ENCODE results near the gene GET4. TPM values are rescaled to one million over a fixed set of nuclear protein-coding genes. Genes with fewer than 3 reads are reported as not detected.

GET4 gene
- total RNA-seq, 1 donor from 2014 or later = 44.5 TPM

GRCh38 chr7:885261-885892 lies 9.0 kb downstream of the GET4 start:
- Histone ChIP-seq H3K36me3 (ENCODE audit: control insufficient read depth, insufficient read depth, low read length) (peaks cover 31% of the 10 kb centered on the region), H3K4me3 (ENCODE audit: low read depth, low read length) (no peak overlapping the region), H3K27me3 (ENCODE audit: control insufficient read depth, insufficient read depth, low read length) (no peaks in the 10 kb centered on the region)
- no peak for TF ChIP-seq CTCF (IDR thresholded peaks at IDR 0.05; ENCODE audit: insufficient read depth, low read length, severe bottlenecking)
- DNase-seq (ENCODE audit: low read depth) = no peak
- FAIRE-seq = no peak

GRCh38 chr7:885893-886625 lies 9.7 kb downstream of the GET4 start:
- no peaks in the 10 kb centered on the region for H3K27me3 ChIP-seq (ENCODE audit: control insufficient read depth, insufficient read depth, low read length)
- H3K4me3 ChIP-seq (ENCODE audit: low read depth, low read length) = no peak overlapping the region
- TF ChIP-seq CTCF (IDR thresholded peaks at IDR 0.05; ENCODE audit: insufficient read depth, low read length, severe bottlenecking) = no peak
- DNase-seq (ENCODE audit: low read depth) = no peak
- FAIRE-seq = no peak
- H3K36me3 ChIP-seq (ENCODE audit: control insufficient read depth, insufficient read depth, low read length) = peaks cover 32% of the 10 kb centered on the region

GRCh38 chr7:886626-887487 lies 10.5 kb downstream of the GET4 start:
- no peaks in the 10 kb centered on the region for H3K27me3 ChIP-seq (ENCODE audit: control insufficient read depth, insufficient read depth, low read length)
- no peak for TF ChIP-seq CTCF (IDR thresholded peaks at IDR 0.05; ENCODE audit: insufficient read depth, low read length, severe bottlenecking)
- no peak overlapping the region for H3K4me3 ChIP-seq (ENCODE audit: low read depth, low read length)
- FAIRE-seq = no peak
- no peak for DNase-seq (ENCODE audit: low read depth)
- peaks cover 34% of the 10 kb centered on the region for H3K36me3 ChIP-seq (ENCODE audit: control insufficient read depth, insufficient read depth, low read length)

GRCh38 chr7:887488-887820 lies 11.1 kb downstream of the GET4 start:
- Histone ChIP-seq H3K36me3 (ENCODE audit: control insufficient read depth, insufficient read depth, low read length) (peaks cover 34% of the 10 kb centered on the region), H3K27me3 (ENCODE audit: control insufficient read depth, insufficient read depth, low read length) (no peaks in the 10 kb centered on the region), H3K4me3 (ENCODE audit: low read depth, low read length) (no peak overlapping the region)
- FAIRE-seq (no peak), DNase-seq (ENCODE audit: low read depth) (no peak)
- TF ChIP-seq CTCF (IDR thresholded peaks at IDR 0.05; ENCODE audit: insufficient read depth, low read length, severe bottlenecking) = no peak

GRCh38 chr7:888081-889024 lies 12.0 kb downstream of the GET4 start:
- DNase-seq (ENCODE audit: low read depth) = no peak
- H3K27me3 ChIP-seq (ENCODE audit: control insufficient read depth, insufficient read depth, low read length) = no peaks in the 10 kb centered on the region
- H3K36me3 ChIP-seq (ENCODE audit: control insufficient read depth, insufficient read depth, low read length) = peaks cover 34% of the 10 kb centered on the region

More at GRCh38 chr7:888081-889024, 12.0 kb downstream of the GET4 start:
- TF ChIP-seq CTCF (IDR thresholded peaks at IDR 0.05; ENCODE audit: insufficient read depth, low read length, severe bottlenecking) = no peak
- FAIRE-seq = peak; percentile 23
- H3K4me3 ChIP-seq (ENCODE audit: low read depth, low read length) = no peak overlapping the region
